ENCODE measurements around the gene SLCO2A1. TPM values are rescaled to one million over a fixed set of nuclear protein-coding genes. Genes with fewer than 3 reads are reported as not detected.

Gene SLCO2A1
- total RNA-seq, 4 donors from 2014 or later: 6.1 to 54.2 (median 33.1) TPM

DNA sequence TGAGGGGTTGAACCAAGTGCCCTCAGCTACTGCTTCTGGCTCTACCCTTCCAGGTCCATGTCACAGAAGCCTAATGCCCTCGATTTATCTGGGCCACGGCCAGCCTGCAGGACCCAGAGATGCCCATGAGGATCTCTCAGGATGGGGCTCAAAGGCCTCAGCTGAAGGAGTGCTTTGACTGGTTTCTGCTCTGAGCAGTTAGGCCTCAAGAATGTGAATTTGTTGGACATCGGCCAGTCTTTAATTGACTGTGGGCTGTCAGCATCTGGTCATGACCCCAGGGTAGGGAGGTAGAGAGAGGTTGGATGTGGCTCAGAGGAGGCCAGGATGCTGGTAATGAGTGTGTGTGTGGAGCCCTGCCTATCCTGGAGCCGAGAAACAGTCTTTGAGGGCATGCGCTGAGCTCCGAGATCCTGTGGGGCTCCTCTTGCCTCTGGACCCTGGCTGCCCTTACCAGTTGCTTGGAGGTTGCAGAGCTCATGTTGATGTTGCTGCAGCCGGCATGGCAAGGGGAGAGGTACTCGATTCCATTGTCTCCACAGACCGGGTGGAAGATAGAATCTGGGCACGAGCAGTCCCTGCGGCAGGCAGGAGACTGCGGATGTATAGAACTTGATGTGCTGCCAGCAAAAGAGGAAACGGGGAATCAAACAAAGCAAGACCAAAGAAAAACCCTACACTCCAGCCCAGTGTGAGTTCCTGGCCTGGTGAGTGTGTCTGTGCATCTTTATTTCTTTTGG is 84.9 kb downstream of the SLCO2A1 start:
- no peak for DNase-seq (ENCODE audit: low spot score)

DNA sequence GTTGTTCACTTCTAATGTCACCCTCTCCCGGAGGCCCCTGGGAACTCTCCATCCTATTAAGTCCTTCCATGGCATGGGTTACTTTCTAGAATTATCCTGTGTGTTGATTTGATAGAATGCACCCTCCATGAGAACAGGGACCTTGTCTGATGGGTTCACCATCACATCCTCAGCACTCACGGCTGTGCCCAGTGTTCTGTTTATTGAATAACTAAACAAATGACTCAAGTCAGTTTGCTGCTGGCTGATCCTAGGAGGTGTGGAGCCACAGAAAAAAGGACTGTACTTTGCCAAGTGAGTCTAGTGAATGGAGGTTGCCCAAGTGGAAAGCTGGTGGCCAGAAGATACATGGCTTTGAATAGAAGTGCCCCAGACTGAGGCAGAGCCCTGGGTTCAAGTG is 85.5 kb downstream of the SLCO2A1 start:
- TF ChIP-seq, protein P1, sequence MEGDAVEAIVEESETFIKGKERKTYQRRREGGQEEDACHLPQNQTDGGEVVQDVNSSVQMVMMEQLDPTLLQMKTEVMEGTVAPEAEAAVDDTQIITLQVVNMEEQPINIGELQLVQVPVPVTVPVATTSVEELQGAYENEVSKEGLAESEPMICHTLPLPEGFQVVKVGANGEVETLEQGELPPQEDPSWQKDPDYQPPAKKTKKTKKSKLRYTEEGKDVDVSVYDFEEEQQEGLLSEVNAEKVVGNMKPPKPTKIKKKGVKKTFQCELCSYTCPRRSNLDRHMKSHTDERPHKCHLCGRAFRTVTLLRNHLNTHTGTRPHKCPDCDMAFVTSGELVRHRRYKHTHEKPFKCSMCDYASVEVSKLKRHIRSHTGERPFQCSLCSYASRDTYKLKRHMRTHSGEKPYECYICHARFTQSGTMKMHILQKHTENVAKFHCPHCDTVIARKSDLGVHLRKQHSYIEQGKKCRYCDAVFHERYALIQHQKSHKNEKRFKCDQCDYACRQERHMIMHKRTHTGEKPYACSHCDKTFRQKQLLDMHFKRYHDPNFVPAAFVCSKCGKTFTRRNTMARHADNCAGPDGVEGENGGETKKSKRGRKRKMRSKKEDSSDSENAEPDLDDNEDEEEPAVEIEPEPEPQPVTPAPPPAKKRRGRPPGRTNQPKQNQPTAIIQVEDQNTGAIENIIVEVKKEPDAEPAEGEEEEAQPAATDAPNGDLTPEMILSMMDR (IDR thresholded peaks at IDR 0.05): no peak
- no peak for DNase-seq (ENCODE audit: low spot score)
- no peak for ATAC-seq (ENCODE audit: low FRiP score)

More for the DNA sequence above, 84.9 kb downstream of the SLCO2A1 start:
- TF ChIP-seq, protein P1 (IDR thresholded peaks at IDR 0.05): no peak
- no peak for ATAC-seq (ENCODE audit: low FRiP score)

DNA sequence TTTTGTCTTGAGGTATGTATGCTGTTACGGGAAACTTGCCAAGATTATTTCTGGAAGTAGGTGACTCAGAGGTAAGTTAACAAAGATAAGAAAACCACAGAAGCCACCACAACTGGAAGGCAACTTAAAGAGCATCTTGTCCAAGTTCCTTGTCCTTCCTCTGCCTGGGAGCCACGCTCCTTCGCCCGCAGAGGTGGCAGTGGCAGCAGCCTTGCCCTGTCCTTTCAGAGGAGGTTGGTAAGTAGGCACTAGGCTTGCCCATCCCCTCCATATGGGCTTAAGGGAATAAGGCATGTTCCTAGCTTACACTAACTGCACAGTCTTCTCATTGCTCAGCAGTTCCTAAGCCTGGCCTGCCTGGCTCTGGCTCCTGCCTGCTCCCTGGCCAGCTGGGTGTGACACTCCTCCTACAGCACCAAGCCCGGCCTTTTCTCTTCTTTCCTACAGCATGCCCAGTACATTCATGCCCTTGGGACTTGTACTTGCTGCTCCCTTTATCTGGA is 86.0 kb downstream of the SLCO2A1 start:
- no peak for DNase-seq (ENCODE audit: low spot score)
- ATAC-seq (ENCODE audit: low FRiP score): no peak
- TF ChIP-seq, protein P1 (IDR thresholded peaks at IDR 0.05): no peak

DNA sequence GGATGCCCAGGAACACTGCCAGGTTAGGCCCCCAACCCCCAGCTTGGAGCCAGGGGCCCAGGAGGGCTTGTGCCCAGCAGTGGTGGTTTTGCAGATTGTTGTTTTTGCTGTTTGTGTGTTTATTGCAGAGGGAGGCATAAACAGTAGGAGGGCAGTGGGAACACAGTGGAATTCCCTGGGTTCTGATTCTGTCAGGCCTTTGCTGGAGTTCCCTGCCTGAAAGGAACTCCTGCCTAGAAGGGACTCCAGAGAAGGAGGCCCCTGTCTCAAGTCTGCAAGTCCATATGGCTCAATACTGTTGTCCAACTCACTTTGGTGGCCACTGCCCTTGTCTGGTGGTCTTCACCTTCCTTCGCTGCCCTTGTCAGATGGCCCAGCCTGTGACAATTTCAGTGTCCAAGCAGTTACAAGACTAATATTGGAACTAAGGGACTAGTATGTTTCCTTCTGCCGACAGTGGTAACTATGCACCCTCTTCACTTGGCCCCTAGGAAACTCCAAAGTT is 86.6 kb downstream of the SLCO2A1 start:
- TF ChIP-seq, protein P1 (IDR thresholded peaks at IDR 0.05): no peak
- DNase-seq (ENCODE audit: low spot score): no peak
- ATAC-seq (ENCODE audit: low FRiP score): no peak

DNA sequence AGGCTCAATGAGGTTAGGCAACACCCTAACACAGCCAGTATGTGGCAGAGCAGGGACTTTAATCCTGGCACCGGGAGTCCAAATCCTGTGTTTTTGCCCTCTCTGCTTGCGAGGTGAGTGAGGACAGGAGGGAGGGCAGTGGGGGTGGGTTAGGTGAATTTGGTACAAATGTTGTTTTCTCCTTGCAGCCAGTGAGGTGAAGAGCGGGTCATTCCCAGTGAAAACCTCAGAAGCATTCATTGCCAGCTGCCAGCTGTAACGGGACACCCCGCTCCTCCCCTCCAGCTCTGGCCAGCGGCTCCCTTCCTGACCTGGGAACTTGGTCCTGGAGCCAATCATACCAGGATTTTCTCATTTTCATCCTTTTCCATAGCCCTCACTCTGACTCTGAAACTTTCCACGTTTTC is 88.3 kb downstream of the SLCO2A1 start:
- no peak for ATAC-seq (ENCODE audit: low FRiP score)
- TF ChIP-seq, protein P1 (IDR thresholded peaks at IDR 0.05): no peak
- DNase-seq (ENCODE audit: low spot score): no peak

DNA sequence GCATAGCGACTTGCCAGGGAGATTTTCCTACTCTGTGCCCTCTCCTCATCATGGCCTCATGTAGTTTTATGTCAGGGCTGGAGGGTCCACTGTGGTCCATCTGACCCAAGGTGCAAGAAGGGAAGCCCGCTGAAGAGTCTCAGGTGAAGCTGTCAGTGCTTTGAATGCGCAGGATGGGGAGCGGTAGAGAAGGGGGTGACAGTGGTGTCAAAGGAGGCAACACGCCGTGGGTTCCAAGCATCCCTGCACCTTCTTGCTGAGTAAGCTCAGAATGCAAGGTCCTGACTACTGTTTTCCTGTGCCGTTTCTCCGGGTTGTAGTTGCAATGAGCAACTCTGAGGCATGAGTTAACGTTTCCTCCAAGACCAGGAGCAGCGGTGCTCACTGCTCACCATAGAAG is 89.2 kb downstream of the SLCO2A1 start:
- ATAC-seq (ENCODE audit: low FRiP score) (no peak), DNase-seq (ENCODE audit: low spot score) (no peak)
- TF ChIP-seq, protein P1 (IDR thresholded peaks at IDR 0.05): no peak

DNA sequence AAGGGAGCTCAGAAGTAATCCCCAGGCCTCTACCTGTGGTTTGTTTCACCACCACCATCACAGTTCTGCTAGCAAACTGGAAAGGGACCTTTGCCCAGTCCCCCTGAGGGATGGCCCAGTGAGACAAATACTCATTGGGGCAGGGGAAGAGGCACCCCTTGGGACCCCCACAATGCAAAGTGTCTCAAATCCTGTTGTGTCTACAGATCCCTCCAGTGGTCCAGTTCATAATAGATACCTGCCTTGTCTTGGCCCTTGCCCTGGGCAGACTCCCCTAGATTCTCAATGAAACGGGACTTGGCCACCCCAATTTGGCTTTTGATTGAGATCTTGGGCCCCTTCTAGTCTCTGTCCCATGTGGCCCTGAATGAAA is 90.3 kb downstream of the SLCO2A1 start:
- no peak for DNase-seq (ENCODE audit: low spot score)
- TF ChIP-seq, protein P1 (IDR thresholded peaks at IDR 0.05): no peak
- ATAC-seq (ENCODE audit: low FRiP score): no peak

Measured in omental fat pad (tissue), 4 donors.